Ishikawa (cell line): ENCODE data around the gene NAP1L5.

Experiments
- CREB1 ChIP-seq: IDR thresholded peaks from 2 replicates; pipeline ENCODE4 v1.6.1; 2012; ENCODE audit warnings: low read depth
- EGR1 ChIP-seq: IDR thresholded peaks from 2 replicates; pipeline ENCODE4 v1.6.1; 2012
- EP300 ChIP-seq: IDR thresholded peaks from 2 replicates; pipeline ENCODE4 v1.6.1; 2012; ENCODE audit warnings: borderline replicate concordance
- FOXM1 ChIP-seq: IDR thresholded peaks from 2 replicates; pipeline ENCODE4 v1.6.1; 2012; ENCODE audit warnings: low read depth, borderline replicate concordance
- NFIC ChIP-seq: IDR thresholded peaks from 2 replicates; pipeline ENCODE4 v1.6.1; 2012
- RAD21 ChIP-seq: IDR thresholded peaks from 2 replicates; pipeline ENCODE4 v1.6.1; 2012; ENCODE audit warnings: low read depth
- TAF1 ChIP-seq: IDR thresholded peaks from 2 replicates; pipeline ENCODE4 v1.6.1; 2012; ENCODE audit warnings: low read depth, mild to moderate bottlenecking
- TCF12 ChIP-seq: IDR thresholded peaks from 2 replicates; pipeline ENCODE4 v1.6.1; 2012; ENCODE audit warnings: low read depth
- TEAD4 ChIP-seq: IDR thresholded peaks from 2 replicates; pipeline ENCODE4 v1.6.1; 2012
- YY1 ChIP-seq: IDR thresholded peaks from 2 replicates; pipeline ENCODE4 v1.6.1; 2012; ENCODE audit warnings: low read depth
- ZBTB7A ChIP-seq: IDR thresholded peaks from 2 replicates; pipeline ENCODE4 v1.6.1; 2012; ENCODE audit warnings: low read depth
- TF ChIP-seq, protein P1 (sequence below): IDR thresholded peaks from 2 replicates; pipeline ENCODE4 v1.6.1; 2012
- TF ChIP-seq, protein P2 (sequence below): IDR thresholded peaks from 2 replicates; pipeline ENCODE4 v1.6.1; 2012
- TF ChIP-seq, protein P3 (sequence below): IDR thresholded peaks from 2 replicates; pipeline ENCODE4 v1.6.1; 2012; ENCODE audit warnings: low read depth, mild to moderate bottlenecking

DNA sequence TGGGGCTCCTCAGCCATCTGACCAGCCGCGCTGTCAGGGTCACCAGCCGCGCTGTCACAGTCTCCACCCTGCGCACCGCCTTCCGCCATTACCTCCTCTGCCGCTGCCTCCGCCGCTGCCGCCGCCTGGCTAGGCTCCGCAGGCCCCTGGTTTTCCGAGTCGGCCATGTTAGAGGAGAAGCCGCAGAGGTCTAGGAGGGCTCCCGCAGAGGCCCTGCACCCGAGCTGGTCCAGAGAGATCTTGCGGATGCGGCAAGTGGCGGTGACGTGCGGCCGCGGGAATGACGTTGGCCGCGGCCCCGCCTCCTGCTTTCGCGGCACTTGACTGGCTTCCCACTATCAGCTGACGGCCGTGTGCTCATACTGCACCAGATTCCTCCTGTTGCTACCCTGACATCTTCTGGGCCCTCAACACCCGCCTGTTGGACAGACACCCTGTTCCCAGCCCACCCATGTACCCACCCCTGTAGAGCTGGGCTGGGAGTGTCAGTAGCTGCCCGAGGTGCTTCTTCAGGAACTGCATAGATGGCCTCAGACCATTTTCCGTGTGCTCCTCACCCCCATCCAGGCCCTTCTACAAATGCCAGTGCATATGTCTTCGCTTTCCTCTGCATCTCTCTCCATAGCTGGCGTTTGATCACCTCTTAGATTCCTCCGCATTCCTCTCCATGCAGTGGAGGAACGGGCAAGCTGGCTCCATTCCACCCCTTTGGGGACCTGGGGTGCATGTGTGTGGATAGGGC, at the start of gene NAP1L5:
- TF ChIP-seq RAD21 (no peak), EP300 (no peak), TAF1 (no peak), EGR1 (no peak), YY1 (peak; percentile 78), NFIC (no peak), TCF12 (no peak), TEAD4 (no peak), CREB1 (peak; percentile 75), ZBTB7A (no peak), FOXM1 (no peak)
- TF ChIP-seq, protein P1, sequence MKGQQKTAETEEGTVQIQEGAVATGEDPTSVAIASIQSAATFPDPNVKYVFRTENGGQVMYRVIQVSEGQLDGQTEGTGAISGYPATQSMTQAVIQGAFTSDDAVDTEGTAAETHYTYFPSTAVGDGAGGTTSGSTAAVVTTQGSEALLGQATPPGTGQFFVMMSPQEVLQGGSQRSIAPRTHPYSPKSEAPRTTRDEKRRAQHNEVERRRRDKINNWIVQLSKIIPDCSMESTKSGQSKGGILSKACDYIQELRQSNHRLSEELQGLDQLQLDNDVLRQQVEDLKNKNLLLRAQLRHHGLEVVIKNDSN: peak; percentile 72
- TF ChIP-seq, protein P2, sequence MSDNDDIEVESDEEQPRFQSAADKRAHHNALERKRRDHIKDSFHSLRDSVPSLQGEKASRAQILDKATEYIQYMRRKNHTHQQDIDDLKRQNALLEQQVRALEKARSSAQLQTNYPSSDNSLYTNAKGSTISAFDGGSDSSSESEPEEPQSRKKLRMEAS: no peak
- TF ChIP-seq, protein P3, sequence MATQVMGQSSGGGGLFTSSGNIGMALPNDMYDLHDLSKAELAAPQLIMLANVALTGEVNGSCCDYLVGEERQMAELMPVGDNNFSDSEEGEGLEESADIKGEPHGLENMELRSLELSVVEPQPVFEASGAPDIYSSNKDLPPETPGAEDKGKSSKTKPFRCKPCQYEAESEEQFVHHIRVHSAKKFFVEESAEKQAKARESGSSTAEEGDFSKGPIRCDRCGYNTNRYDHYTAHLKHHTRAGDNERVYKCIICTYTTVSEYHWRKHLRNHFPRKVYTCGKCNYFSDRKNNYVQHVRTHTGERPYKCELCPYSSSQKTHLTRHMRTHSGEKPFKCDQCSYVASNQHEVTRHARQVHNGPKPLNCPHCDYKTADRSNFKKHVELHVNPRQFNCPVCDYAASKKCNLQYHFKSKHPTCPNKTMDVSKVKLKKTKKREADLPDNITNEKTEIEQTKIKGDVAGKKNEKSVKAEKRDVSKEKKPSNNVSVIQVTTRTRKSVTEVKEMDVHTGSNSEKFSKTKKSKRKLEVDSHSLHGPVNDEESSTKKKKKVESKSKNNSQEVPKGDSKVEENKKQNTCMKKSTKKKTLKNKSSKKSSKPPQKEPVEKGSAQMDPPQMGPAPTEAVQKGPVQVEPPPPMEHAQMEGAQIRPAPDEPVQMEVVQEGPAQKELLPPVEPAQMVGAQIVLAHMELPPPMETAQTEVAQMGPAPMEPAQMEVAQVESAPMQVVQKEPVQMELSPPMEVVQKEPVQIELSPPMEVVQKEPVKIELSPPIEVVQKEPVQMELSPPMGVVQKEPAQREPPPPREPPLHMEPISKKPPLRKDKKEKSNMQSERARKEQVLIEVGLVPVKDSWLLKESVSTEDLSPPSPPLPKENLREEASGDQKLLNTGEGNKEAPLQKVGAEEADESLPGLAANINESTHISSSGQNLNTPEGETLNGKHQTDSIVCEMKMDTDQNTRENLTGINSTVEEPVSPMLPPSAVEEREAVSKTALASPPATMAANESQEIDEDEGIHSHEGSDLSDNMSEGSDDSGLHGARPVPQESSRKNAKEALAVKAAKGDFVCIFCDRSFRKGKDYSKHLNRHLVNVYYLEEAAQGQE: no peak
